H1 (cell line): ENCODE results near the gene PHACTR1. TPM values are rescaled to one million over a fixed set of nuclear protein-coding genes. Genes with fewer than 3 reads are reported as not detected.

Experiments used
- CTCF ChIA-PET: fragments of 300-600 bp; sonication (Branson Sonifier 250); formaldehyde crosslinking; loops from one replicate; lab custom pipeline; 2021; ENCODE audit not compliant: partially characterized antibody; lab: Charles Lee
- POLR2A ChIA-PET: fragments of 300-600 bp; sonication (Branson Sonifier 250); formaldehyde crosslinking; loops from one replicate; lab custom pipeline; 2021; ENCODE audit warnings: inconsistent platforms; ENCODE audit not compliant: partially characterized antibody; lab: Charles Lee
- DNase-seq, 2 experiments: peaks; one replicate each; pipeline versions ENCODE4 v3.0.0 to v3.0.0-alpha.2; 2010 to 2022; ENCODE audit warnings: low spot score in 2 of 2, low read depth in 1 of 2, mixed read lengths in 1 of 2
- FAIRE-seq: peaks from 2 replicates; lab custom pipeline; 2011; peaks lifted over from hg19 to GRCh38; lab: Jason Lieb, UNC
- H2AFZ ChIP-seq: 2 replicates; pipeline ENCODE4 v1.8.1; 2012; ENCODE audit warnings: low read length, inconsistent platforms
- H2AK5ac ChIP-seq: 2 replicates; pipeline ENCODE4 v1.6.1; 2013; ENCODE audit warnings: low read depth, low read length
- H2BK120ac ChIP-seq: replicated peaks from 2 replicates; pipeline ENCODE3; 2013; ENCODE audit warnings: low read depth, low read length, inconsistent platforms
- H2BK12ac ChIP-seq: 2 replicates; pipeline ENCODE4 v1.6.1; 2013; ENCODE audit warnings: low read depth, low read length
- H2BK15ac ChIP-seq: 2 replicates; pipeline ENCODE4 v1.6.1; 2013; ENCODE audit warnings: low read length
- H2BK20ac ChIP-seq: 2 replicates; pipeline ENCODE4 v1.6.1; 2013; ENCODE audit warnings: low read length
- H2BK5ac ChIP-seq: 2 replicates; pipeline ENCODE4 v1.6.1; 2013; ENCODE audit warnings: low read depth, low read length
- H3K14ac ChIP-seq: 2 replicates; pipeline ENCODE4 v1.6.1; 2013; ENCODE audit warnings: inconsistent platforms; ENCODE audit not compliant: insufficient read length
- H3K18ac ChIP-seq: 2 replicates; pipeline ENCODE4 v1.6.1; 2013; ENCODE audit warnings: low read length; ENCODE audit errors: extremely low read depth
- H3K23ac ChIP-seq: 2 replicates; pipeline ENCODE4 v1.6.1; 2013; ENCODE audit warnings: inconsistent platforms; ENCODE audit not compliant: insufficient read length
- H3K23me2 ChIP-seq: 2 replicates; pipeline ENCODE4 v1.6.1; 2013; ENCODE audit warnings: low read depth, low read length
- H3K27ac ChIP-seq: 2 replicates; pipeline ENCODE4 v1.6.1; 2011; ENCODE audit warnings: low read depth, low read length, inconsistent platforms
- H3K27me3 ChIP-seq, 4 experiments: replicated peaks in 1 of 4; 1 replicate in 1 of 4; 2 replicates in 3 of 4; pipeline versions ENCODE4 v1.6.1 to v1.8.1; 2011 to 2013; ENCODE audit warnings: low read length in 3 of 4, mild to moderate bottlenecking in 3 of 4, inconsistent platforms in 2 of 4, mixed read lengths in 2 of 4, moderate library complexity in 1 of 4; ENCODE audit not compliant: control insufficient read depth in 3 of 4, insufficient read depth in 3 of 4; ENCODE audit errors: extremely low read depth in 1 of 4
- H3K36me3 ChIP-seq, 4 experiments: 2 replicates each; pipeline versions ENCODE4 v1.6.1 to v1.8.1; 2011 to 2013; ENCODE audit warnings: mild to moderate bottlenecking in 4 of 4, low read length in 3 of 4, moderate library complexity in 2 of 4, control low read depth in 1 of 4, inconsistent platforms in 1 of 4; ENCODE audit not compliant: insufficient read depth in 4 of 4, control insufficient read depth in 2 of 4
- H3K4ac ChIP-seq: replicated peaks from 2 replicates; pipeline ENCODE3; 2013; ENCODE audit warnings: low read length, low read depth, mixed read lengths, inconsistent platforms; ENCODE audit not compliant: insufficient read length
- H3K4me1 ChIP-seq, 4 experiments: replicated peaks in 1 of 4; 1 replicate in 1 of 4; 2 replicates in 3 of 4; pipeline versions ENCODE4 v1.6.1 to v1.8.1; 2011 to 2013; ENCODE audit warnings: low read length in 3 of 4, inconsistent platforms in 2 of 4, mixed read lengths in 1 of 4; ENCODE audit not compliant: insufficient read depth in 4 of 4, control insufficient read depth in 3 of 4
- H3K4me2 ChIP-seq, 2 experiments: 2 replicates each; pipeline versions ENCODE4 v1.6.1 to v1.8.1; 2011 to 2013; ENCODE audit warnings: low read depth in 2 of 2, low read length in 2 of 2, control low read depth in 1 of 2, inconsistent platforms in 1 of 2, mild to moderate bottlenecking in 1 of 2; ENCODE audit not compliant: insufficient read depth in 1 of 2
- H3K4me3 ChIP-seq, 4 experiments: fragments of 200-600, 300-600 bp in 1 of 4; sonication (generic), shearing (Covaris generic), sonication (Bioruptor Twin) in 1 of 4; 2 replicates each; pipeline versions ENCODE4 v1.5.1 to v1.8.1; 2011 to 2016; ENCODE audit warnings: low read length in 4 of 4, low read depth in 3 of 4, control low read depth in 2 of 4, inconsistent platforms in 2 of 4, mild to moderate bottlenecking in 2 of 4, mixed read lengths in 1 of 4, moderate library complexity in 1 of 4; ENCODE audit not compliant: insufficient read depth in 2 of 4; ENCODE audit errors: extremely low read depth in 1 of 4
- H3K56ac ChIP-seq: replicated peaks from 2 replicates; pipeline ENCODE3; 2013; ENCODE audit warnings: low read depth, mild to moderate bottlenecking, mixed read lengths, low read length, inconsistent platforms; ENCODE audit not compliant: insufficient read length
- H3K79me1 ChIP-seq: 2 replicates; pipeline ENCODE4 v1.6.1; 2013; ENCODE audit warnings: low read depth, low read length, control low read depth
- H3K79me2 ChIP-seq, 2 experiments: 2 replicates each; pipeline versions ENCODE4 v1.6.1 to v1.8.1; 2012 to 2013; ENCODE audit warnings: low read length in 2 of 2, mild to moderate bottlenecking in 2 of 2, inconsistent platforms in 1 of 2; ENCODE audit not compliant: insufficient read depth in 2 of 2, control insufficient read depth in 1 of 2
- H3K9ac ChIP-seq, 4 experiments: replicated peaks in 1 of 4; 1 replicate in 1 of 4; 2 replicates in 3 of 4; pipeline versions ENCODE4 v1.6.1 to v1.8.1; 2011 to 2013; ENCODE audit warnings: low read depth in 3 of 4, low read length in 3 of 4, control low read depth in 2 of 4, mild to moderate bottlenecking in 2 of 4, moderate library complexity in 2 of 4, inconsistent platforms in 1 of 4; ENCODE audit errors: extremely low read depth in 1 of 4
- H3K9me3 ChIP-seq, 2 experiments: 2 replicates each; pipeline versions ENCODE4 v1.6.1 to v1.8.1; 2012 to 2013; ENCODE audit warnings: mild to moderate bottlenecking in 2 of 2, moderate library complexity in 2 of 2, control low read depth in 1 of 2, inconsistent platforms in 1 of 2, low read depth in 1 of 2, low read length in 1 of 2, mixed read lengths in 1 of 2; ENCODE audit not compliant: insufficient read depth in 2 of 2
- H4K20me1 ChIP-seq, 2 experiments: replicated peaks in 1 of 2; 2 replicates each; pipeline versions ENCODE3 to v1.8.1; 2011 to 2013; ENCODE audit warnings: inconsistent platforms in 2 of 2, low read length in 2 of 2, mild to moderate bottlenecking in 1 of 2; ENCODE audit not compliant: insufficient read depth in 2 of 2, control insufficient read depth in 1 of 2
- H4K5ac ChIP-seq: 2 replicates; pipeline ENCODE4 v1.6.1; 2013; ENCODE audit warnings: low read length, low read depth, mixed read lengths, inconsistent platforms; ENCODE audit not compliant: insufficient read length
- H4K8ac ChIP-seq: 2 replicates; pipeline ENCODE4 v1.8.0; 2013; ENCODE audit warnings: mild to moderate bottlenecking, moderate library complexity, low read length, inconsistent platforms; ENCODE audit not compliant: insufficient read depth; ENCODE audit errors: extremely low read depth
- H4K91ac ChIP-seq: replicated peaks from 2 replicates; pipeline ENCODE3; 2013; ENCODE audit warnings: low read length, mixed read lengths, inconsistent platforms; ENCODE audit not compliant: insufficient read length
- MAX ChIP-seq: IDR thresholded peaks from 2 replicates; pipeline ENCODE4 v1.6.1; 2012; ENCODE audit warnings: inconsistent platforms
- SP1 ChIP-seq: IDR thresholded peaks from 2 replicates; pipeline ENCODE4 v1.6.1; 2011; ENCODE audit warnings: low read depth, low read length
- WGBS, 2 experiments: shearing (Covaris generic) in 1 of 2; methylation state at CpG; one replicate each; pipeline versions ENCODE4 v1.1.6 to v1.1.7; 2013 to 2015; ENCODE audit warnings: low lambda C conversion rate in 2 of 2, mixed read lengths in 2 of 2, inconsistent platforms in 1 of 2, low coverage in 1 of 2, missing lambda C conversion rate in 1 of 2; ENCODE audit not compliant: insufficient replicate concordance in 2 of 2, insufficient coverage in 1 of 2, insufficient read length in 1 of 2; ENCODE audit errors: extremely low coverage in 1 of 2, missing lambda C conversion rate in 1 of 2; 5-methylcytosine and 5-hydroxymethylcytosine counted together
- polyA plus RNA-seq, 7 experiments: library from polyadenylated mRNA; depleted of rRNA in 3 of 7; stranded (reverse) in 5 of 7; unstranded in 2 of 7; fragments of >200 nt in 5 of 7; fragments of 200-250 nt in 2 of 7; gene quantifications; 1 replicate in 5 of 7; 2 replicates in 1 of 7; 4 replicates in 1 of 7; pipeline versions ENCODE4 v1.2.1 to v1.2.3, GENCODE V29; 2011 to 2013; ENCODE audit warnings: missing spikeins in 2 of 7, mixed read lengths in 2 of 7
- total RNA-seq: library from RNA; stranded (reverse); fragmentation: NEBNext Ultra II Directional; extraction: Animal tissue kit (Norgen Biotek cat#: 25700); gene quantifications from 2 replicates; pipeline ENCODE4 v1.2.1, GENCODE V29; 2021

PHACTR1 gene
- total and polyA plus RNA-seq, 2 of the 8 experiments (the other 6 are each of a cell fraction or from before 2014, with no cell fraction given) = 3.9 to 17.1 TPM

GRCh38 chr6:12967686-12968085 is 251.1 kb downstream of the PHACTR1 start:
- Histone ChIP-seq H4K91ac (no peak overlapping the region), H4K20me1 (no peaks in the 10 kb centered on the region), H3K27ac (no peak overlapping the region), H2BK120ac (no peak overlapping the region), H3K56ac (no peak overlapping the region), H3K23ac (no peak overlapping the region), H3K18ac (no peak overlapping the region), H2BK12ac (no peak overlapping the region), H4K5ac (no peak overlapping the region), H4K8ac (no peak overlapping the region), H3K36me3 (no peaks in the 10 kb centered on the region), H3K9me3 (no peaks in the 10 kb centered on the region), H2BK20ac (no peak overlapping the region), H2AK5ac (no peak overlapping the region), H3K4me2 (no peak overlapping the region), H3K9ac (no peak overlapping the region), H3K27me3 (no peaks in the 10 kb centered on the region; a peak in 3 of 7 replicates), H2BK5ac (no peak overlapping the region), H3K23me2 (no peaks in the 10 kb centered on the region; the same call in 1 of the 2 replicates), H3K14ac (no peak overlapping the region), H3K4ac (no peak overlapping the region), H3K79me1 (no peaks in the 10 kb centered on the region; the same call in 1 of the 2 replicates), H2AFZ (no peak overlapping the region), H3K4me3 (no peak overlapping the region), H3K4me1 (no peaks in the 10 kb centered on the region; a peak in 1 of 7 replicates), H2BK15ac (no peak overlapping the region), H3K79me2 (no peaks in the 10 kb centered on the region)
- DNase-seq (no peak), FAIRE-seq (no peak)
- ChIA-PET POLR2A (interaction anchor here (1.0 to 1.4 kb wide), 2 partner anchors 19 to 23 kb away, joined by 3 read pairs; no protein-coding TSS in a partner anchor), CTCF (interaction anchor here (1.3 kb wide), 1 partner anchor 56 kb away, joined by 3 read pairs; no protein-coding TSS in a partner anchor)
- WGBS, 2 experiments = 82% methylated on average over 7 of the region's 7 CpGs; no CpG with 5 or more reads in 1 of the 2 experiments
- TF ChIP-seq SP1 (no peak), MAX (no peak)
